Measurements from ENCODE around the gene CELF5.
"Not testable (repeated sequence)": the region's sequence is repeated elsewhere in the genome, so short reads cannot be mapped to it uniquely, and the experiment has no call there.

Gene CELF5

DNA sequence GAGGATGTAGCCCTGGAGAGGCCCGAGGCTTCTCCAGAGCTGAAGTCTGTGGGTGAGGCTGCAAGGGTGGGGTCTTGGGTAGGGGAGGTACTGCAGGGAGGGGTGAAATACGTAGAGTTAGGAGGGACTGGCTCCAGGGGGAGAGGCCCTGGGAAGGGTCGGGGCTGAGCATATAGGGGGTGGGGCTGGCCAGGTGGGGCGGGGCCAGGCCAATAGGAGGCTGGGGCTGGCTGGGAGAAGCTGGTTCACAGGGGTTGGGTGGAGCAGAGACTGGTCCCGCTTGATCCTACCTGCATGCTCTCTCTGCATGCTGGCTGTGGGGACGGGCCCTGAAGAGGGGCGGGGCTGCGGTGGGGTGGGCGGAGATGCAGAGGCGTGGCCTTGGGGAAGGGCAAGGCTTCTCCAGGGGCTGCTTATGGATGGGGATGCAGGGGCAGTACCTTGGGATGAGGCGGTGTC, 51.9 kb downstream of the CELF5 start:
- DNase-seq = peak; percentile 85

DNA sequence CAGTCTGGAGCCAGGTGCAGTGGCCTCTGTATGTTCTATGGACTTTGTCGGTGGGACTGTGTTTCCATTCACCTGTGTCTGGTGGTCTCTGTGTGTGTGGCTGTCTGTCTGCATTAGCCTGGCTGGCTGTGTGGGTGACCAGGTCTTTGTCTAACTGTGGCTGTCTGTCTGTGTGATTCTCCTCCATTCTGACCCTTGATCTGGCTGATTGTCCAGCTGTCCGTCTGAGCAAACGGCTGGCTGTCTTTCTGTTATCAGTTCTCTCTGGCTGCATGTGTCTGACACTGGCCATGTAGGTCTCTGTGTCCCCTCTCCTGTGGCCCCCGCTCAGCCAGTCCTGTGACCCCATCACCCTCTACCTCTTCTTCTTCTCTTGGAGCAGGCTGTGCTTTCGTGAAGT, 53.2 kb downstream of the CELF5 start:
- no peak for DNase-seq

DNA sequence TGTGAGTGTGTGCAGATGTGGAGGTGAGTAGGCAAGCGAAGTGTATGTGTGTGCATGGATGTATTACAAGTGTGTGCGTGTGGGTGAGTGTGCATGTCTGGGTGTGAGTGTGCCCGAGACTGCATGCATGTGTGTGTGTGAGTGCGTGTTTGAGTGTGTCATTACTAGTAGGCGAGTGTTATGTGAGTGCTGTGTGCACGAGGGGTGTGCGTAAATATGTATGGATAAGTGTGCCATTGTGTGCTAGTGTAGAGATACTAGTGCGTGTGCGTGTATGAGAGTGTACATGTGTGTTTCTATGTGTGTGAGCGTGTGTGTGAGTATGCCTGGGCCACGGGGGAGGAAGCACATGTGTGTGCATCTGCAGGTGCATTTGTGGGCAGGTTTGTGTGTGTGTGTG, 53.8 kb downstream of the CELF5 start:
- no peak for DNase-seq

GRCh38 chr19:3278749-3279148, 54.3 kb downstream of the CELF5 start:
- no peak for DNase-seq

- no peak for DNase-seq
Measured at GRCh38 chr19:3279306-3279705, 54.8 kb downstream of the CELF5 start.

DNA sequence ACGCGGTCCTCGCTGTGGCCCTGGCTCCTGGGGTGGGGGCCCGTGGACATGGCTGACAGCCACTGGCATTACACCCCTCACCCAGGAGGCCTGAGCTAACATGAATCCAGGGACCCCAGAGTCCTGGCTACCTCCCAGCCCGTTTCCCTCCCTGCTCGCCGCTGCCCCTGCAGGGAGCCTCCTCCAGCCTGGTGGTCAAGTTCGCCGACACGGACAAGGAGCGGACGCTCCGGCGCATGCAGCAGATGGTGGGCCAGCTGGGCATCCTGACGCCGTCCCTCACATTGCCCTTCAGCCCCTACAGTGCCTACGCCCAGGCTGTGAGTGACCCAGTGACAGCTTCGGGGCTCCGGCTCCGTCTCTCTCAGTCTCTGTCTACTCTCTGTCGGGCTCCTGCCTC, 56.6 kb downstream of the CELF5 start:
- DNase-seq = no peak

DNA sequence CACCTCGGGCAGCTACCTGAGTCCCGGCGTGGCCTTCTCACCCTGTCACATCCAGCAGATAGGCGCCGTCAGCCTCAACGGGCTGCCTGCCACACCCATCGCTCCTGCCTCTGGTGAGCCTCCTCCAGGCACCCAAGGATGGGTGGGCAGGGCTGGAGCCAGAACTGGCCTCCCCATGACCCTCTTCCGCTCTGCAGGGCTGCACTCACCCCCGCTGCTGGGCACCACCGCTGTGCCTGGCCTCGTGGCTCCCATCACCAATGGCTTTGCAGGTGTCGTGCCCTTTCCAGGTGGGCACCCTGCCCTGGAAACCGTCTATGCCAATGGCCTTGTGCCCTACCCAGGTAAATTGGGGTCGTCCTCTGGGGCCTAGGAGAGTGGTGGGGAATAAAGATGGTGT, 57.7 kb downstream of the CELF5 start:
- no peak for DNase-seq

- DNase-seq = no peak
Measured at GRCh38 chr19:3282564-3282963, 58.1 kb downstream of the CELF5 start.

DNA sequence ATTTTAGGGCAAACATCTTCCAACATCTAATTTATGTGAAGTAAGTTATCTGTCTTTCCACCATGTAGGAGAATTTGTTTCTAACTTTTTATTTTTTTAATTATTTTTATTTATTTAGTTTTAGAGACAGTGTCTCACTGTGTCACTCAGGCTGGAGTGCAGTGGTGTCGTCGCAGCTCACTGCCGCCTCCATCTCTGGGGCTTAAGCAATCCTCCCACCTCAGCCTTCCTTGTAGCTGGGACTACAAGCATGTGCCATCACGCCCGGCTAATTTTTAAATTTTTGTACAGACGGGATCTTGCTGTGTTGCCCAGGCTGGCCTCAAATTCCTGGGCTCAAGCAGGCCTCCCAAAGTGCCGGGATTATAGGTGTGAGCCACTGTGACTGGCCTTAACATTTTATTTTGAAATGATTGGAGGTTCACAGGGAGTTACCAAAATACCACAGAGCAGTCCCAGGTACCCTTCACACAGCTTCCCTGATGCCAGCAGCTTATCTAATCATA, 58.8 kb downstream of the CELF5 start:
- DNase-seq = no peak

GRCh38 chr19:3283886-3284657, 59.6 kb downstream of the CELF5 start:
- DNase-seq = no peak

- peak; percentile 85 for DNase-seq
Measured at GRCh38 chr19:3284759-3285646, 60.5 kb downstream of the CELF5 start.

DNA sequence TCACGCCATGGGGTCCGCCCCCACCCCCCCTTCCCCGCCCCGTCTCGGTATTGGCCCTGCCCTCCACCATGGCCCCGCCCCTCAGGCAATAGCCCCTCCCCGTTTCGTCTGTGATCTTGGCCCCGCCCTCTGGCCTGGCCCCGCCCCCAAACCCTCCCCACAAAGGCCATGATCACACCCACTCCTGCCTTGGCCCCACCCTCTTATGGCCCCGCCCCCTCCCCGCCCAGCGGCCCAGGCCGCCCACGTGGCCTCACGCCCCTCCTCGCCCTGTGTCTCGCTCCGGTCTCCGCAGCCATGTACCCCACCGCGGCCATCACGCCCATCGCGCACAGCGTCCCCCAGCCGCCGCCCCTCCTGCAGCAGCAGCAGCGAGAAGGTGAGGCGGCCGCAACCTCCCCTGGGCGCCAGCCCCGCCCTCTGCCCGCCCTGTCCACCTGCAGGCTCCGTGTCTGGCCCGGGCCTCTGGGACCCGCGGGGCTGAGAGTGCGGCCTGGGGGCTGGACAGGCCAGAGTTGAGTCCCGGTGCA, 61.3 kb downstream of the CELF5 start:
- DNase-seq = no peak

- no peak for DNase-seq
Measured at GRCh38 chr19:3287814-3288213, 63.4 kb downstream of the CELF5 start.

GRCh38 chr19:3288437-3288836, 64.0 kb downstream of the CELF5 start:
- not testable (repeated sequence) for DNase-seq

DNA sequence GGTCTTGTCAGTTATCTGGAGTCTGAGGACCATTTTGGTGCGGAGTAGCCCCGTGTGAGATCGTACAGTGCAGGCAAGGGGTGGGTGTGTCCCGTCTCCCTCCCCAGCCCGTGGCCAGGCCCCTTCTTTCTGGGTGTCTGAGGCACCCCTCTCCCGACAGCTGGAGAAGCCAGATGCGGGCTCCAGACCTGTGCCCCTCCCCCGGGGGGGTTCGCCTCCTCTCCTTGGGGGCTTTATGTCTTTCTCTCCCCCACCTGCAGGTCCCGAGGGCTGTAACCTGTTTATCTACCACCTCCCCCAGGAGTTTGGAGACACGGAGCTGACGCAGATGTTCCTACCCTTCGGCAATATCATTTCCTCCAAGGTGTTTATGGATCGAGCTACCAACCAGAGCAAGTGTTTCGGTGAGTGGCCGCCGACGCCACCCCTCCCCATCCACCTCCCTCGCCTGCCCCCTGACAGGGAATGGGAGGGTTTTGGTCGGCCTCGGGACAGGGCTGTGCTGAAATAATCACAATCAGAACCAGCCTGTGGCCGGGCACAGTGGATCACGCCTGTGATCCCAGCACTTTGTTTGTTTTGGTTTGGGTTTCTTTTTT, 65.6 kb downstream of the CELF5 start:
- DNase-seq = no peak

DNA sequence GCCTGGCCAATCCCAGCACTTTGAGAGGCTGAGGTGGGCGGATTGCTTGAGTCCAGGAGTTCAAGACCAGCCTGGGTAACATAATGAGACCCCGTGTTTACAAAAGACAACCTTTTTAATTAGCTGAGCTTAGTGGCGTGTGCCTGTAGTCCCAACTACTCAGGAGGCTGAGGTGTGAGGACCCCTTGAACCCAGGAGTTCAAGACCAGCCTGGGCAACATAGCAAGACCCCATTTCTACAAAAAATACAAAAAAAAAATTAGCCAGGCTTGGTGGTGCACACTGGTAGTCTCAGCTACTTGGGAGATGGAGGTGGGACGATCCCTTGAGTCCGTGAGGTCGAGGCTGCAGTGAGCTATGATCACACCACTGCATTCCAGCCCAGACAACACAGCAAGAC, 66.4 kb downstream of the CELF5 start:
- DNase-seq = not testable (repeated sequence)

- DNase-seq = no peak
Measured at GRCh38 chr19:3291644-3292043, 67.2 kb downstream of the CELF5 start.

DNA sequence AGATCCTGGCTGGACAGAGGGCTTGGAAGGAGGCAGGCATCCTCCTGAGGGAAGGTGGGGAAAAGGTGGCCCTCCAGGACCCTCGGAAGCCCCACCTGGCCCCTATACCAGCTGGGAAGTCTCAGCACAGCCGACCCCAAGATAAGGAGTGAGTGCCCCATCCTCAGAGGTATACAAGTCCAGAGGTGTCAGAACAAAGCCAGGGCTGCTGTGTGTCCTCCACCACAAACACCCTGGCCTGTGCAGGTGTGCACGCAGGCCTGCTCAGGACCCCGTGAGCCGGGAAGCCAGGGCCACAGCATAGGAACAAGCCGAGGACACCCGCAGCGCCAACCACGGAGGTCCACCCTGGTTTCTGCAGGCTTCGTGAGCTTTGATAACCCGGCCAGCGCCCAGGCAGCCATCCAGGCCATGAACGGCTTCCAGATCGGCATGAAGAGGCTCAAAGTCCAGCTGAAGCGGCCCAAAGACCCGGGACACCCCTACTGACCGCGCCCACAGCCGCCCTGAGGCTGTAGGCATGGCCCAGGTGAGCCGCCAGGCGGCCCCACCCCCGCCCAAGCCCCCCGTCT, 68.6 kb downstream of the CELF5 start:
- DNase-seq = no peak

GRCh38 chr19:3293560-3293959, 69.1 kb downstream of the CELF5 start:
- DNase-seq = no peak

DNA sequence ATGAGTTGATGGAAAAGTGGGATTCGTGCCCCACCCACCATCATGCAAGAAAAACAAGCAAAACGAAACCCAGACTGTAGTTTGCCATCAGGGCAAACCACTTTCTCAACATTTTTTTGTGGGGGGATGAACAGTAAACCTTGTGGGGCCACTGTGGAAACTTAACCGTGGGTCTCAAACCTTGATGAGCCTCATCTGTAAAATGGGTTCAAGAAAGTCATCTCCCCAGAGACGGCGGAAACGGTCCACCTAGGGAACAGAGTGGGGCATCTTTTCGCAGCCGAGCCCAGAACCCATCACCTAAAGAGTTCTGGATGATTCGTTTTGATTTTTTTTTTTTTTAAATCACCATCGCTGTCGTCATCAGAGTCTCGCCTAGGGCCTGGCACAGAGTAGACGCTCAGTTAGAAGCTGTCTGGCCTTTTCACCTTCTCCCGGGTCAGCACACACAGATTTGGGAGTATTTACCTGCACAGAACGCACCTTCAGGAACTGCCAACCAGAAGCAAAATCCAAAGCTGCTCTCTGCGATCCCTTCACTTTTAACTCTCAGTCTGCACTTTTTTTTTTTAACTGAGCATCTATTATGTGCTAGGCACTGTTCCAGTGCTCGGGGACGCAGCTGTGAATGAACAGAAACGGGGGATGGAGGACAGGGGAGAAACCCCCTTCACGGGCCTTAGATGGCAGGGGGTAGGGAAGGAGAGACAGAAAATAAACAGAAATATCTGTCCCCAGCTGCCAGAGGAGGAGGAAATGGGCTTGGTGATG, 69.8 kb downstream of the CELF5 start:
- no peak for DNase-seq

DNA sequence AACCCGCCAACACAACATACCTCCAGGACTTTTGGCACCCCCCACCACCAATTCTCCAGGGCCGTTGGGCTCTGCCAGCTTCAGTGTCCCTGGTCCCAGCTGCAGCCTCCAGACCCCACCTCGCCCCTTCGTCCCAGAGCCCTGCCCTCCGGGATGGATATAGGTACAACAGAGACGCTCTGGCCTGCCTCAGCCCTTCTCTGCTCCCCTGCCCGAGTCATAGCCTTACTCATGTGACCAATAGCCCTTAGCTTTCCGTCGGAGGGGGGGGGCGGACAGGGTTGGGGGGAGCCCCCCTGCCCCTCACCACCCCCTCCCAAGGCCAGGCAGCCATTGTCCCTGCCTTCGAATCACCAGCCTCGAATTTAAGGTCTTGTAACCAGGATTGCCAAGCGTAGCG, 71.1 kb downstream of the CELF5 start:
- DNase-seq = no peak

DNA sequence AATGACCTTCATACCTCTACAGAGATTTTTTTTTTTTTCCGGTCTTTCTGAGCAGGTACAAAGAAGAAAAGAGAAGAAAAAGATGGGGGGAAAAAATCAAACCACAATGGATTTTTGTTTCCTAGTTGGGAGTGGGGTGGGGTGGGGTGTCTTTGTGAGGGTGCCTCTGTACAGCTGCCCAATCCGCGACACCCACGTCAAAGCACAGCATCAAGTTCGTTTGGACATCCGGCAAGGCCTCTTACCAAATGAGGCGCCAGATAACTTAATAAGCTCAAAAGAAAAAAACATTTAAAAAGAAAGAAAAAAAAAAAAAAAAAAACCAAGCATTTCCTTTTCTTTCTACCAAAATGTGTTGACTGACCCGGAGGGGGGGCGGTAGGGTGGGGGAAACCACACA, 71.6 kb downstream of the CELF5 start:
- no peak for DNase-seq
